Choroid plexus epithelial cell (primary cell): Measurements from ENCODE around the gene PAN2.

ENCODE experiments used
- DNase-seq: peaks from one replicate; pipeline ENCODE4 v3.0.0-alpha.2; 2010; ENCODE audit warnings: low read depth
- H3K4me3 ChIP-seq: 2 replicates; pipeline ENCODE4 v1.5.1; 2011; ENCODE audit warnings: low read depth, mild to moderate bottlenecking, control low read depth, low read length, moderate library complexity
- CTCF ChIP-seq: conservative IDR thresholded peaks from 2 replicates; pipeline ENCODE4 v1.5.1; 2011; ENCODE audit warnings: low read depth, mild to moderate bottlenecking, control low read depth, inconsistent platforms, low read length, moderate library complexity

Gene PAN2

GRCh38 chr12:56317675-56318074, 16.1 kb downstream of the PAN2 start:
- H3K4me3 ChIP-seq = no peak overlapping the region
- TF ChIP-seq CTCF = no peak
- DNase-seq = no peak

- H3K4me3 ChIP-seq = peak within 1 kb of the TSS; percentile 97
- DNase-seq = peak; percentile 99
- TF ChIP-seq CTCF = no peak
Observed at GRCh38 chr12:56315622-56316473, 18.0 kb downstream of the PAN2 start, which contains the start of gene CNPY2. TSS of gene CNPY2 (minus strand) at chr12:56315988. CDS start at chr12:56315217, 771 bp downstream.

- DNase-seq = no peak
- TF ChIP-seq CTCF = no peak
- peak overlapping the region; percentile 97 for H3K4me3 ChIP-seq
Observed at GRCh38 chr12:56315249-56315621, 18.6 kb downstream of the PAN2 start.

GRCh38 chr12:56311003-56311402, 22.8 kb downstream of the PAN2 start:
- TF ChIP-seq CTCF = no peak
- DNase-seq = no peak
- no peak overlapping the region for H3K4me3 ChIP-seq

GRCh38 chr12:56308714-56309113, 25.1 kb downstream of the PAN2 start:
- no peak overlapping the region for H3K4me3 ChIP-seq
- TF ChIP-seq CTCF = no peak
- DNase-seq = no peak

- no peak overlapping the region for H3K4me3 ChIP-seq
- DNase-seq = no peak
- TF ChIP-seq CTCF = no peak
Observed at GRCh38 chr12:56307221-56307965, 26.4 kb downstream of the PAN2 start.
